Sciatic nerve (tissue), 1 donor: ENCODE data around the gene USP40. TPM values are rescaled to one million over a fixed set of nuclear protein-coding genes. Genes with fewer than 3 reads are reported as not detected.

Source experiments
- total RNA-seq: library from RNA; stranded (reverse); fragmentation: NEBNext Ultra II Directional; extraction: Animal tissue kit (Norgen Biotek cat#: 25700); gene quantifications from one replicate; pipeline ENCODE4 v1.2.1, GENCODE V29; 2021
- donor health status: DM: no; HTN: no; CAD: no.

The USP40 gene
- total RNA-seq, 1 donor from 2014 or later: 61.0 TPM

Other genes with a start within 250 kb of the USP40 start
- 35.8 TPM for gene DGKD, start 212.3 kb downstream of the USP40 start, total RNA-seq
- not detected for gene UGT1A8, start 50.9 kb upstream of the USP40 start, total RNA-seq
- gene UGT1A10, start 69.7 kb upstream of the USP40 start, total RNA-seq: not detected
- not detected for gene UGT1A9, start 105.1 kb upstream of the USP40 start, total RNA-seq
- not detected for gene UGT1A7, start 115.1 kb upstream of the USP40 start, total RNA-seq
- gene UGT1A6, start 126.1 kb upstream of the USP40 start, total RNA-seq: not detected
- not detected for gene UGT1A5, start 146.1 kb upstream of the USP40 start, total RNA-seq
- not detected for gene UGT1A4, start 152.0 kb upstream of the USP40 start, total RNA-seq
- not detected for gene UGT1A3, start 162.3 kb upstream of the USP40 start, total RNA-seq
- not detected for gene UGT1A1, start 193.5 kb upstream of the USP40 start, total RNA-seq
- not detected for gene MROH2A, start 211.5 kb upstream of the USP40 start, total RNA-seq